ENCODE results near the gene NUP210.

Gene NUP210

GRCh38 chr3:13372656-13373055, 47.5 kb downstream of the NUP210 start:
- DNase-seq, result no peak

DNA sequence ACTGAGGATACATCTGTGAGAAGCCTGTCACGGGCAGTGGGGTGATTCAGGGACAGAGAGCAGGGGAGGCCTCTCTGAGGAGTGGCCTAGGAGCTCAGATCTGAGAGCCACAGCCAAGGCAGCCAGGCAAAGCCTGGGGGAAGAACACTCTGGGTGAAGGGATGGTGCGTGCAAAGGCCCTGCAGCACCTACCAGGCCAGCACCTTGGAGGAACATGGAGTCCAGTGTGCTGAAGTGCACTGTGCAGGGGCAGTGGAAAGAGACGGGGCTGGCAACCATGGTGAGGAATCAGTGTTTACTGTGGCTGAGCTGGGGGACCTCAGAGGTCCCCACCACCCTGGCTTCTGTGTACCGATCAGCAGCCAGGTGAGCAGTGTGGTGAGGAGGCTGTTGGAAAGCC, 48.0 kb downstream of the NUP210 start:
- DNase-seq, result no peak

DNA sequence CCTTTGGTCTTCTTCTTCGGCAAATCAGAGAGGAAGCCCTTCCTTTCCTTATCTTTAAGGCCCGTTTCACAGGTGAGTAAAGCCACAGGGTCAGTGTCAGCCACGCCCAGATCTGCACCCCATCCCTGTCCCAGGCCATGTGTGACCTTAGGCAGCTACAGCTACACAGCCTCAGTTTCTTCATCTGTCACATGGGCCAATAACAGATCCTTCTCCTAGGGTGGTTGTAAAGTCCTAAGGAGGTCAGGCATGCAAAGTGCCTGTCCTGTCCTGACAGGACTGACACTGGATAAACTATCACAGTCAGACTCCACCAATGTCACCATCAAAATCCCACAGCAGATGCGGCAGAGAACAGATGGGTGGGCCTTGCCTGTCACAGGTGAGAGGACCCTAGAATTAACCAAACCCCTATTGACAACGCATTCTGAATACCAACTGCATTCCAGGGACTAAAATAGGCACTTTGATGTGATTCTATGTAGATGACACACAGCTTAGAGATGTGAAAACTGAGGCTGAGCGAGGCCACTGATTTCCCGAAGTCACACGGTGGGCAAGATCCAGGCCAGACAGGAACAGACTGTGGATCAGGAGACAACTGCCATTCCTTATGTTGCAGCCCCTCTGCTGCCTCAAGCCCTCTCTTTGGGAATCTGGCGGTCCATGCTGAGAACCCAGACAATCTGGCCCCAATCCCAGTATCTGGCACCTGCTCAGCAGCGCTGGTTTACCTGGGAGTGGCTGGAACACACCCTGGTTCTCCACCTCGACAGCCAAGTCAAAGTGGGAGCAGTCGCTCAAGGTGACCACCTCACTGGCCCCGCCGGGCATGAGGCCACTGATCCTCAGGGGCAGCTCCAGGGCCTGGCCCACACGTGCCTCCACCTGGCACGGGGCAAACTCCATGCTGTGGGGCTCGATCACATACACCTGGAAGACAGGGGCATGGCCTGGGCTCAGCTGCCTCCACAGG, 48.7 kb downstream of the NUP210 start:
- no peak for DNase-seq

- no peak for DNase-seq
These were observed 49.5 kb downstream of the NUP210 start for GRCh38 chr3:13370609-13371008.

DNA sequence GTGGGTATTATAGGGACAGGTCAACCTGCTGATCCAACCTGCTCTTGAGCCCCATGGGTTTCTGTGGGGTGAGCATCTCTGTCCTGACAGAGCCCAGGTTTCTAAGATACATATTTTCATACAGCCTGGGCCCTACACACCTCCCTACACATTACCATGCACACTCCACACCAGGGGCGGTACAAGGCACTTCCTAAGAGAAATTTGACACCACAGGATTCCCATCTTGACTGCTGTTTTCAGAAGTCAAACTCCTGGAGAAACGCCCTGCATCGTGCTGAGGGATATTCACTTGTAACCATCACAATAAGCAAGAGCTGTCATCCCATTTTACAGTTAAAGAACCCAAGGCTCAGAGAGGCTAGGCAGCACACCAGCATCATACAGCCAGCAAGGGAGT, 50.1 kb downstream of the NUP210 start:
- DNase-seq, result no peak

DNA sequence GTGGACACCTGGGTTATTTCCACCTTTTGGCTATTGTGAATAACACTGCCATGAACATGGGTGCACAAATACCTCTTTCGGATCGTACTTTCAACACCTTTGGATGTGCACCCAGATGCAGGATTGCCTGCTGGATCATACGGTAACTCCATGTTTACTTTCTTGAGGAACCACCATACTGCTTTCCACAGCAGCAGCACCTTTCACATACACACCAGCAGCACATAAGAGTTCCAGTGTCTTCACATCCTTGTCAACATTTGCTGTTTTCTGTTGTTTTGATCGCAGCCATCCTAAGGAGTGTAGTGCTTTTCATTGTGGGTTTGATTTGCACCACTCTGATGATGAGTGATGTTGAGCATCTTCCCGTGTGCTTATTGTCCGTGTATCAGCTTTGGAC, 51.3 kb downstream of the NUP210 start:
- no peak for DNase-seq

GRCh38 chr3:13367728-13368127, 52.4 kb downstream of the NUP210 start:
- no peak for DNase-seq

GRCh38 chr3:13365390-13366379, 54.4 kb downstream of the NUP210 start:
- DNase-seq, result no peak

- DNase-seq, result no peak
These were observed 55.4 kb downstream of the NUP210 start for GRCh38 chr3:13364602-13365271.

GRCh38 chr3:13362551-13362950, 57.6 kb downstream of the NUP210 start:
- DNase-seq, result no peak

- no peak for DNase-seq
These were observed 60.2 kb downstream of the NUP210 start for GRCh38 chr3:13359916-13360315.

GRCh38 chr3:13358643-13359042, 61.5 kb downstream of the NUP210 start:
- DNase-seq, result no peak

DNA sequence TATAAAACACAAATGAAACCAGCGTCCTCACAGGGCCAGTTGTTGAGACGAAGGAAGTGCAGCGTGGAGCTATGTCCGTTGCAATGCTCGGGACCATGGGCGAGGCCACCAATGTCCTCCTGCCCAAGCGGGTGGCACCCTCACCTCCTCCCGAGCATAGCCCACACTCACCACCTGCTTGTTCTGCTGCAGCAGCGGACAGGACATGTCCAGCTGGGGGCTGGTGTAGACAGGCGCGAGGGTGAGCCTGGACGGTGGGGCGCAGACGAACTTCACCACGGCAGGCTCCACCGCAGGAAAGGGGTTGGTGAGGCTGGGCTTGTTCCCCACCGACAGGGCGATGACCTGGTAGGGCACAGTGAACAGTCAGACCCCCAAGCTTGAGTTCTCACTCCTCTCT, 62.1 kb downstream of the NUP210 start:
- no peak for DNase-seq

- DNase-seq, result no peak
These were observed 63.0 kb downstream of the NUP210 start for GRCh38 chr3:13357074-13357473.

DNA sequence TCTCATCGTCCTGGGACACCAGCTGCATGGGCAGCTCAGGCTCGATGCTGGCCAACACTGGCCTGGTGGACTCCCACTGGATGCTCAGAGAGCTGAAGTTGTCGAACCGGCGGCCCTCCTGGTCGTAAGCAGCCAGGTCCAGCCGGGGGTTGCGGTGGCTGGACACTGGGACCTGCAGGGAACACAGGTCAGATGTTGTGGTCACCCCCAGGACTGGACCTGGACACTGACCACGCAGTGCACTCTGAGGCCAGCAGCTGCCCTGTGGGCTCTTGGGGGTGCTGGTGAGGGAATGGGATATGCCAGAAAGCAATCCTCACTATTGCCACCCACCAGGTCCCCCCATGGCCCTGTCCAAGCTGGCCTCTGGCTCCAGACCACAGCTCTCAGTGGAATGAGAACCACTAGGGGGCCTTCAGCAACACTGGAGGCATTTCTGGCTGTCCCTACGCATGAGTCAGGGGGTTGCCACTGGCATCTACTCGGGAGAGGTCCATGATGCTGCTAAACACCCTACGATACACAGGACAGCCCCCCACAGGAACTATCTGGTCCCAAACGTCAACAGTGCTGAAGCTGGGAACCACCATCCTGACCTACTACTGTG, 66.1 kb downstream of the NUP210 start:
- DNase-seq, result no peak

- DNase-seq, result no peak
These were observed 66.6 kb downstream of the NUP210 start for GRCh38 chr3:13353506-13353905.

- peak; percentile 5 for DNase-seq
These were observed 67.4 kb downstream of the NUP210 start for GRCh38 chr3:13352621-13353131.

DNA sequence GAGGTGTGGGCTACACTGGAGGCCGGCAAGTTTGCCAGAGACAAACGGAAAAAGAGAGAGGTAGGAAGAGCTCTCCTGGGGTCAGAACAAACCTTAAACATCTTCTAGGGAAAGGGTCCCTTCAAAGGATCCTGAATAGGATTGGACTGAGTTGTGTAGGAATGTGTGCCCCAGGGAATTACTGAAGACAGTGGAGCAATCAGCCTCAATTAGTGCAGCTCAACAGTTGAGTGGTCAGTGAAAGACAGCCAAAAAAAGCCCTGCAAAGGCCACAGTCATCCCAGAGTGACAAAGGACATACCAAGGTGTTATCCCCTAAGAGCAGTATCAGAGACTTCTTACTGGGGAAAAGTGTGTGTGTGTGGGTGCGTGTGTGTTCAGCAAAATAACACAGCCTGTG, 70.3 kb downstream of the NUP210 start:
- DNase-seq, result no peak

- DNase-seq, result no peak
These were observed 71.3 kb downstream of the NUP210 start for GRCh38 chr3:13348661-13349396.

DNA sequence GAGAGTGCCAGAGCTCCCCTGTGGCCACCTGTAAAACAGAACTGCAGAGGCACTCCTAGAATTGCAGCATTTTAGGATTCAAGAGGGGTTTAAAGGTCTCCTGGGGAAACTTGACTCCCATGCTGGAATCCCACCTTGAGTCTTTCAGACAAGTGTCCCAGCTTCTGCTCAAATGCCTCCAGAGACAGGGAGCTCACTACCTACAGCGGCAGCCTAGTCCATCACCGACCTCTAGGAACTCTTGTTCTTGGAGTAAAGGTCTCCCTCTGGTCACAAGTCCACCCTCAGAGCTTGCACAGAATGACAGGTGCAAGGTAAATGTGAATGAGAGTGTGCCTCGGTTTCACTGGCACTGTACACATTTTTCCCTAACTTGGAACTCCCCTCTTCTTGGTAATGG, 72.0 kb downstream of the NUP210 start:
- DNase-seq, result no peak

- DNase-seq, result no peak
These were observed 72.7 kb downstream of the NUP210 start for GRCh38 chr3:13347390-13347950.
